ENCODE results near the gene CCDC152.

DNA sequence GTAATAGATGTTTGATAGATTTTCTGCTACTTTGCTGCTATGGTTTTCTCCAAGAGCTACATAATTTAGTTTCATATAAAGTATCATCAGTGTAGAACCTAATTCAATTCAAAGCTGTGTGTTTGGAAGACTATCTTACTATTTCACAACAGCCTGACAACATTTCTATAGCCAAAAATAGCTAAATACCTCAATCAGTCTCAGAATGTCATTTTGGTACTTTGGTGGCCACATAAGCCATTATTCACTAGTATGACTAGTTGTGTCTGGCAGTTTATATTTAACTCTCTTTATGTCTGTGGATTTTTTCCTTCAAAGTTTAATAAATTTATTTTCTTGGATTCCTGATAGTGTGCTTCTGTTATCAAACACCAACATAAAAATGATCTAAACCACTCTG, 35.1 kb upstream of the CCDC152 start:
- TF ChIP-seq, protein P1, sequence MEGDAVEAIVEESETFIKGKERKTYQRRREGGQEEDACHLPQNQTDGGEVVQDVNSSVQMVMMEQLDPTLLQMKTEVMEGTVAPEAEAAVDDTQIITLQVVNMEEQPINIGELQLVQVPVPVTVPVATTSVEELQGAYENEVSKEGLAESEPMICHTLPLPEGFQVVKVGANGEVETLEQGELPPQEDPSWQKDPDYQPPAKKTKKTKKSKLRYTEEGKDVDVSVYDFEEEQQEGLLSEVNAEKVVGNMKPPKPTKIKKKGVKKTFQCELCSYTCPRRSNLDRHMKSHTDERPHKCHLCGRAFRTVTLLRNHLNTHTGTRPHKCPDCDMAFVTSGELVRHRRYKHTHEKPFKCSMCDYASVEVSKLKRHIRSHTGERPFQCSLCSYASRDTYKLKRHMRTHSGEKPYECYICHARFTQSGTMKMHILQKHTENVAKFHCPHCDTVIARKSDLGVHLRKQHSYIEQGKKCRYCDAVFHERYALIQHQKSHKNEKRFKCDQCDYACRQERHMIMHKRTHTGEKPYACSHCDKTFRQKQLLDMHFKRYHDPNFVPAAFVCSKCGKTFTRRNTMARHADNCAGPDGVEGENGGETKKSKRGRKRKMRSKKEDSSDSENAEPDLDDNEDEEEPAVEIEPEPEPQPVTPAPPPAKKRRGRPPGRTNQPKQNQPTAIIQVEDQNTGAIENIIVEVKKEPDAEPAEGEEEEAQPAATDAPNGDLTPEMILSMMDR (IDR thresholded peaks at IDR 0.05; ENCODE audit: insufficient read depth, low read length) = no peak
- TF ChIP-seq, protein P2, sequence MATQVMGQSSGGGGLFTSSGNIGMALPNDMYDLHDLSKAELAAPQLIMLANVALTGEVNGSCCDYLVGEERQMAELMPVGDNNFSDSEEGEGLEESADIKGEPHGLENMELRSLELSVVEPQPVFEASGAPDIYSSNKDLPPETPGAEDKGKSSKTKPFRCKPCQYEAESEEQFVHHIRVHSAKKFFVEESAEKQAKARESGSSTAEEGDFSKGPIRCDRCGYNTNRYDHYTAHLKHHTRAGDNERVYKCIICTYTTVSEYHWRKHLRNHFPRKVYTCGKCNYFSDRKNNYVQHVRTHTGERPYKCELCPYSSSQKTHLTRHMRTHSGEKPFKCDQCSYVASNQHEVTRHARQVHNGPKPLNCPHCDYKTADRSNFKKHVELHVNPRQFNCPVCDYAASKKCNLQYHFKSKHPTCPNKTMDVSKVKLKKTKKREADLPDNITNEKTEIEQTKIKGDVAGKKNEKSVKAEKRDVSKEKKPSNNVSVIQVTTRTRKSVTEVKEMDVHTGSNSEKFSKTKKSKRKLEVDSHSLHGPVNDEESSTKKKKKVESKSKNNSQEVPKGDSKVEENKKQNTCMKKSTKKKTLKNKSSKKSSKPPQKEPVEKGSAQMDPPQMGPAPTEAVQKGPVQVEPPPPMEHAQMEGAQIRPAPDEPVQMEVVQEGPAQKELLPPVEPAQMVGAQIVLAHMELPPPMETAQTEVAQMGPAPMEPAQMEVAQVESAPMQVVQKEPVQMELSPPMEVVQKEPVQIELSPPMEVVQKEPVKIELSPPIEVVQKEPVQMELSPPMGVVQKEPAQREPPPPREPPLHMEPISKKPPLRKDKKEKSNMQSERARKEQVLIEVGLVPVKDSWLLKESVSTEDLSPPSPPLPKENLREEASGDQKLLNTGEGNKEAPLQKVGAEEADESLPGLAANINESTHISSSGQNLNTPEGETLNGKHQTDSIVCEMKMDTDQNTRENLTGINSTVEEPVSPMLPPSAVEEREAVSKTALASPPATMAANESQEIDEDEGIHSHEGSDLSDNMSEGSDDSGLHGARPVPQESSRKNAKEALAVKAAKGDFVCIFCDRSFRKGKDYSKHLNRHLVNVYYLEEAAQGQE (IDR thresholded peaks at IDR 0.05; ENCODE audit: insufficient replicate concordance, low read depth) = no peak

All from HL-60 (cell line).